Cardiac fibroblast (primary cell): Measurements from ENCODE around the gene BCDIN3D.

Source experiments
- DNase-seq, 2 donors: peaks; one replicate each; pipeline versions ENCODE4 v3.0.0 to v3.0.0-alpha.2; 2010; ENCODE audit warnings: low read depth in 2 of 2
- H3K4me3 ChIP-seq, 2 donors: replicated peaks in 1 of 2; 1 replicate in 1 of 2; 2 replicates in 1 of 2; pipeline ENCODE4 v1.5.1; 2011; ENCODE audit warnings: low read depth in 2 of 2, low read length in 2 of 2, mild to moderate bottlenecking in 2 of 2, moderate library complexity in 1 of 2
- CTCF ChIP-seq: IDR thresholded peaks from one replicate; pipeline ENCODE4 v1.5.1; 2011; ENCODE audit warnings: low read depth, mild to moderate bottlenecking, low read length, inconsistent platforms

BCDIN3D gene

DNA sequence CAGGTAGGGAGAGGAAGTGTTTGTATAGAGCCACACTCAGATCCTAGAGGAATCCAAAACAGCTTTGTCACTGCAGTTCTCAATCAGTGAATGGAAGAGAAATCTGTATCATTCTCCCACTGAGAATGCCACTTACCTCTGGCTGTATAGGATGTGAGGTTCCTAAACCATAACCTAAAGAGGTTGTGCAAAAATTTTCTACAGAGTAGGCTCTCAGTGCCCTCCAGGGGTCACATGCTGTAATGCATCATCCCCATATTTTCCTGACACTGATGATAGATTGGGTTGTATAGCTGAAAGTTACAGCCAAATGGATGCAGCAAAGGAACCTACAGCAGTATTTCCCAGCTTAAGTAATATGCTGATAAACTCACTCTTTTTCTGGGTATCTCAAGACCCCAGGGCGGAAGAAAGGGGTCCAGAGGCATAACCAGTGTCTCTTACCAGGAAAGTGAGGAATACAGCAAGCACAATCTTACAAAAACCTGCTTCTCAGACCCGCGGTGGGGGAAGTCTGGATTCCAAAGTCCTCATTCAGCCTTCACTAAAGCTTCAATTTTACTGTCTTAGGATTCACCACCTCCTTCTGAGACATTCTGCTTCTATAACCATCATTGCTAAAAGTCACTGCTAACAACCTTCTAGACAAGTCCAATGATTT is 3.8 kb downstream of the BCDIN3D start:
- peak; percentile 68 to 69 for DNase-seq
- peak; percentile 76 for TF ChIP-seq CTCF
- H3K4me3 ChIP-seq: no peak overlapping the region

- peak; percentile 68 to 70 for DNase-seq
- H3K4me3 ChIP-seq: no peak overlapping the region
- TF ChIP-seq CTCF: no peak
Observed at GRCh38 chr12:49832836-49833421, 10.0 kb downstream of the BCDIN3D start.

DNA sequence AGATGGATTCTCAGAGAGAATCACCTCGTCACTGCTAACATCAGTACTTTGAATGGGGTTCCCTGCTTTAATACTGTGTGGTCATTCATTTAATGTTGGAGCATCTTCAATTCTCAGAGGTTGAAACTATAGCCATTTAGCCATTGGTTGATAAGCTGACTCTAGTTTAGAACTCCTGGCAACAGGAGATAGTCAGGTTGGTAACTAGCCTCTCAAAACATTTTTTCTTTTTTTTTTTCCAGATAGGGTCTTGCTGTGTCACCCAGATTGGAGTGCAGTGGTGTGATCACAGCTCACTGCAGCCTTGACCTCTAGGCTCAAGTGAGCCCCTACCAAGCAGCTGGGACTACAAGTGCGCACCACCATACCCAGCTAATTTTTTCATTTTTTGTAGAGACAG is 11.2 kb downstream of the BCDIN3D start:
- no peak for DNase-seq
- no peak for TF ChIP-seq CTCF
- H3K4me3 ChIP-seq: no peak overlapping the region

DNA sequence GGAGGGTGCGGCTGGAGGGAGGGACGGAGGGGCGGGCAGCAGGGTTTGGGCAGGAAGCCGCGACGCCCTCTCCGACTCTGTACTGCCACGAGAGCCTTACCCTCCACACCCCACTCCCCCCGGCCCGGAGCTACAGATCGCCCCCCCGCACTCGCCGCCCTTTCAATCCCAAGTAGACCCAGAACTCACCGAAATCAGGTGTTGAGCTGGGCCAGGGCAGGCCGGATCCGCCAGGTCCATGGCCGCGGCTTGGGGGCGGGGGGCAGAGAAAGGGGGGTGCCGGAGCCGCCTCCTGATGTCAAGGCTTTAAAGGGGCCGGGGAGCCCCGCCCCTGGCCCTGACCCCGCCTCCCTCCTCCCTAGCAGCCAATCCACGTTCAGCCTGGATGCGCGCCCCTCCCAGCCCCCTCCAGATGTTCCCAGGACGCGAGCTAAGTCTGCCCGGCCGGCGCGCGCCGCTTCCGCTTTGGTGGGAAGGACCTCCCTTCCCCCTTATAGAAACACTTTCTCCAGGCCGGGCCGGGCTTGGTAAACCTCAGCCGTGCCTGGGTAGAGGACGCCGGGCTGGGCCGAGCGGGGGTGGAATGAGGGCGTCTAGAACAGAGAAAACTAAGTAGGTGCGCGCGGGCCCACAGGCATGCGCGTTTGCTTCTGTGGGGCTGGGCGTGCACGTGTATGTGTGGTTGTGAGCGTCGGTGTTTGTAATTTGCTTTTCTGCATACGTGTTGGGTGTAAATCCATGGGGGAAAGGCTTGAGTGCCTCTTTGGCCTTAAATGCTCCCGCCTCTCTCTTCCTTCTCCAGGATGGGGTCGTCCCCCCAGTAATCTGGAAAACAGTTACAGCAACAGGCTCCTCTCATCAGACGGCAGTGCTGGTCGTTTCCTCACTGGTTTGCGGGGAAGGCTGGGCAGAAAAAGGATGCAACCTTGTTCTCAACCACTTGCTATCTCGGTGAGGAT is 14.5 kb downstream of the BCDIN3D start, which contains the start of gene NCKAP5L:
TSS of gene NCKAP5L (minus strand) at position 281 of the 959 bp plus-strand sequence. CDS start 24,369 bp downstream, outside the sequence.
- peak within 1 kb of the TSS; percentile 82 to 92 for H3K4me3 ChIP-seq
- peak; percentile 97 to 99 for DNase-seq
- no peak for TF ChIP-seq CTCF

- DNase-seq: peak; percentile 57 to 77
Observed at GRCh38 chr12:49827401-49828099, 15.4 kb downstream of the BCDIN3D start.

More at GRCh38 chr12:49827401-49828099, 15.4 kb downstream of the BCDIN3D start:
- TF ChIP-seq CTCF: no peak
- peak overlapping the region; percentile 82 to 92 for H3K4me3 ChIP-seq
